GM18858 (cell line): Measurements from ENCODE around the gene ERICH3.

Experiments
- ATAC-seq: cut with Tn5 transposase; IDR thresholded peaks from one replicate; pipeline ENCODE4 v1.9.1; 2021; ENCODE audit not compliant: unreplicated experiment

ERICH3 gene

GRCh38 chr1:74523873-74524480, 149.6 kb downstream of the ERICH3 start:
- ATAC-seq, result no peak

- ATAC-seq, result no peak
Measured at GRCh38 chr1:74522148-74522547, 151.4 kb downstream of the ERICH3 start.
